Activated CD8-positive, alpha-beta memory T cell treated with anti-CD3 and anti-CD28 coated beads, Interleukin-2, amount 10 ng/mL, durations not matched to agents 7 days and 5 days (primary cell): ENCODE results near the gene UBE2C. TPM values are rescaled to one million over a fixed set of nuclear protein-coding genes. Genes with fewer than 3 reads are reported as not detected.

Experiments used
- ATAC-seq: fragments of 150-1000 bp; cut with Tn5 transposase; one replicate; pipeline ENCODE4 v1.10.0; 2021; ENCODE audit warnings: moderate library complexity
- CTCF ChIA-PET: fragments of 350-600 bp; sonication (Branson Sonifier 250); formaldehyde crosslinking; loops from one replicate; lab custom pipeline; 2021; ENCODE audit warnings: antibody characterized with exemption; lab: Charles Lee
- DNase-seq: peaks from one replicate; pipeline ENCODE4 v3.0.0-alpha.2; 2020
- H3K27ac Mint-ChIP-seq: one replicate; pipeline ENCODE4 v1.8.0; 2021; ENCODE audit warnings: mild to moderate bottlenecking, mixed read lengths
- H3K27me3 Mint-ChIP-seq: one replicate; pipeline ENCODE4 v1.8.0; 2021; ENCODE audit warnings: mixed read lengths
- H3K36me3 Mint-ChIP-seq: one replicate; pipeline ENCODE4 v1.8.0; 2021; ENCODE audit warnings: mild to moderate bottlenecking, mixed read lengths
- H3K4me1 Mint-ChIP-seq: one replicate; pipeline ENCODE4 v1.8.0; 2021; ENCODE audit warnings: mixed read lengths
- H3K4me3 Mint-ChIP-seq: one replicate; pipeline ENCODE4 v1.8.0; 2021; ENCODE audit warnings: mild to moderate bottlenecking, moderate library complexity, mixed read lengths
- H3K9me3 Mint-ChIP-seq: one replicate; pipeline ENCODE4 v1.8.0; 2022; ENCODE audit warnings: low read depth, mixed read lengths
- total RNA-seq, 2 experiments: library from RNA; stranded (reverse); gene quantifications; one replicate each; pipeline ENCODE4 v1.2.3, GENCODE V29; 2021

UBE2C gene
- total RNA-seq, 2 experiments from 2014 or later: 206 to 219 TPM

- peaks cover 33% of the 10 kb centered on the region for H3K4me1 Mint-ChIP-seq
- H3K36me3 Mint-ChIP-seq: peaks cover 58% of the 10 kb centered on the region
- no peaks in the 10 kb centered on the region for H3K9me3 Mint-ChIP-seq
- ATAC-seq: no peak
- no peak for DNase-seq
- peak overlapping the region; percentile 99 for H3K4me3 Mint-ChIP-seq
- no peaks in the 10 kb centered on the region for H3K27me3 Mint-ChIP-seq
- CTCF ChIA-PET: interaction anchor here (1.1 to 5.4 kb wide), 10 partner anchors 11 to 158 kb away, joined by 3 to 30 read pairs (median 4); partner anchors contain the start of gene PCIF1
- H3K27ac Mint-ChIP-seq: peak overlapping the region; percentile 88
These were observed 529 bp downstream of the UBE2C start for GRCh38 chr20:45813006-45813340.

GRCh38 chr20:45813489-45813888 is 1.0 kb downstream of the UBE2C start:
- H3K9me3 Mint-ChIP-seq: no peaks in the 10 kb centered on the region
- H3K27me3 Mint-ChIP-seq: no peaks in the 10 kb centered on the region
- H3K36me3 Mint-ChIP-seq: peaks cover 56% of the 10 kb centered on the region
- H3K4me3 Mint-ChIP-seq: peak overlapping the region; percentile 99
- peak overlapping the region; percentile 88 for H3K27ac Mint-ChIP-seq
- no peak for ATAC-seq
- H3K4me1 Mint-ChIP-seq: peaks cover 33% of the 10 kb centered on the region
- CTCF ChIA-PET: interaction anchor here (1.1 to 5.4 kb wide), 10 partner anchors 10 to 158 kb away, joined by 3 to 30 read pairs (median 4); partner anchors contain the start of gene PCIF1
- DNase-seq: no peak

GRCh38 chr20:45814314-45814713 is 1.9 kb downstream of the UBE2C start:
- H3K27ac Mint-ChIP-seq: no peak overlapping the region
- CTCF ChIA-PET: interaction anchor here (1.1 to 5.4 kb wide), 4 partner anchors 10 to 149 kb away, joined by 3 to 30 read pairs (median 4); no protein-coding TSS in a partner anchor
- ATAC-seq: no peak
- no peak overlapping the region for H3K4me3 Mint-ChIP-seq
- DNase-seq: no peak
- H3K9me3 Mint-ChIP-seq: no peaks in the 10 kb centered on the region
- no peaks in the 10 kb centered on the region for H3K27me3 Mint-ChIP-seq
- H3K36me3 Mint-ChIP-seq: peaks cover 54% of the 10 kb centered on the region
- H3K4me1 Mint-ChIP-seq: peaks cover 33% of the 10 kb centered on the region

GRCh38 chr20:45816951-45817350 is 4.5 kb downstream of the UBE2C start:
- ATAC-seq: no peak
- peaks cover 35% of the 10 kb centered on the region for H3K36me3 Mint-ChIP-seq
- H3K27me3 Mint-ChIP-seq: peaks cover 5% of the 10 kb centered on the region
- peaks cover 30% of the 10 kb centered on the region for H3K4me1 Mint-ChIP-seq
- CTCF ChIA-PET: interaction anchor here (5.4 kb wide), 1 partner anchor 17 kb away, joined by 30 read pairs; no protein-coding TSS in a partner anchor
- H3K27ac Mint-ChIP-seq: no peak overlapping the region
- H3K9me3 Mint-ChIP-seq: no peaks in the 10 kb centered on the region
- no peak for DNase-seq
- no peak overlapping the region for H3K4me3 Mint-ChIP-seq

- ATAC-seq: no peak
- H3K4me1 Mint-ChIP-seq: peaks cover 26% of the 10 kb centered on the region
- CTCF ChIA-PET: interaction anchor here (5.4 kb wide), 1 partner anchor 18 kb away, joined by 30 read pairs; no protein-coding TSS in a partner anchor
- H3K27ac Mint-ChIP-seq: no peak overlapping the region
- peaks cover 10% of the 10 kb centered on the region for H3K27me3 Mint-ChIP-seq
- peaks cover 35% of the 10 kb centered on the region for H3K36me3 Mint-ChIP-seq
- no peak for DNase-seq
- no peaks in the 10 kb centered on the region for H3K9me3 Mint-ChIP-seq
- no peak overlapping the region for H3K4me3 Mint-ChIP-seq
These were observed 5.1 kb downstream of the UBE2C start for GRCh38 chr20:45817376-45818194.

- CTCF ChIA-PET: interaction anchor here (1.7 kb wide), 1 partner anchor 169 kb away, joined by 5 read pairs; no protein-coding TSS in a partner anchor
- Mint-ChIP-seq H3K36me3 (peaks cover 29% of the 10 kb centered on the region), H3K27me3 (peaks cover 17% of the 10 kb centered on the region), H3K4me1 (peaks cover 26% of the 10 kb centered on the region), H3K4me3 (no peak overlapping the region), H3K27ac (no peak overlapping the region), H3K9me3 (no peaks in the 10 kb centered on the region)
- DNase-seq (no peak), ATAC-seq (no peak)
These were observed 5.8 kb downstream of the UBE2C start for GRCh38 chr20:45818239-45818638.

- ATAC-seq (no peak), DNase-seq (no peak)
- H3K4me1 Mint-ChIP-seq: peaks cover 26% of the 10 kb centered on the region
- H3K27me3 Mint-ChIP-seq: peaks cover 27% of the 10 kb centered on the region
- H3K27ac Mint-ChIP-seq: no peak overlapping the region
- CTCF ChIA-PET: interaction anchor here (1.7 kb wide), 1 partner anchor 167 kb away, joined by 5 read pairs; no protein-coding TSS in a partner anchor
- H3K4me3 Mint-ChIP-seq: no peak overlapping the region
- H3K9me3 Mint-ChIP-seq: no peaks in the 10 kb centered on the region
- H3K36me3 Mint-ChIP-seq: peaks cover 20% of the 10 kb centered on the region
These were observed 7.0 kb downstream of the UBE2C start for GRCh38 chr20:45819466-45819865.

- H3K4me3 Mint-ChIP-seq: no peak overlapping the region
- H3K27ac Mint-ChIP-seq: no peak overlapping the region
- peaks cover 31% of the 10 kb centered on the region for H3K27me3 Mint-ChIP-seq
- CTCF ChIA-PET: interaction anchor here (1.1 to 1.6 kb wide), 4 partner anchors 23 to 149 kb away, joined by 3 to 6 read pairs (median 3); partner anchors contain the start of genes CTSA and NEURL2
- peaks cover 4% of the 10 kb centered on the region for H3K36me3 Mint-ChIP-seq
- H3K4me1 Mint-ChIP-seq: peaks cover 16% of the 10 kb centered on the region
- no peaks in the 10 kb centered on the region for H3K9me3 Mint-ChIP-seq
- DNase-seq (no peak), ATAC-seq (no peak)
These were observed 9.5 kb downstream of the UBE2C start for GRCh38 chr20:45821947-45822346.

GRCh38 chr20:45822857-45823256 is 10.4 kb downstream of the UBE2C start:
- peaks cover 13% of the 10 kb centered on the region for H3K4me1 Mint-ChIP-seq
- no peaks in the 10 kb centered on the region for H3K9me3 Mint-ChIP-seq
- ATAC-seq (no peak), DNase-seq (no peak)
- CTCF ChIA-PET: interaction anchor here (1.2 to 1.8 kb wide), 4 partner anchors 24 to 148 kb away, joined by 3 to 8 read pairs (median 4); partner anchors contain the start of genes CTSA and NEURL2
- H3K36me3 Mint-ChIP-seq: no peaks in the 10 kb centered on the region
- H3K27me3 Mint-ChIP-seq: peaks cover 31% of the 10 kb centered on the region
- H3K4me3 Mint-ChIP-seq: no peak overlapping the region
- H3K27ac Mint-ChIP-seq: no peak overlapping the region

GRCh38 chr20:45823949-45824835 is 11.7 kb downstream of the UBE2C start:
- peak; percentile 65 for DNase-seq
- Mint-ChIP-seq H3K4me1 (peaks cover 13% of the 10 kb centered on the region), H3K27ac (no peak overlapping the region), H3K36me3 (no peaks in the 10 kb centered on the region), H3K27me3 (peaks cover 31% of the 10 kb centered on the region), H3K9me3 (no peaks in the 10 kb centered on the region), H3K4me3 (peak overlapping the region; percentile 59)
- CTCF ChIA-PET: interaction anchor here (0.6 to 2.1 kb wide), 16 partner anchors 10 to 189 kb away, joined by 3 to 11 read pairs (median 4); partner anchors contain the start of genes SNX21 and UBE2C
- ATAC-seq: peak; percentile 81

- no peaks in the 10 kb centered on the region for H3K9me3 Mint-ChIP-seq
- H3K4me3 Mint-ChIP-seq: no peak overlapping the region
- CTCF ChIA-PET: interaction anchor here (0.7 to 2.1 kb wide), 4 partner anchors 16 to 143 kb away, joined by 3 to 6 read pairs (median 3); partner anchors contain the start of genes CTSA and NEURL2
- H3K4me1 Mint-ChIP-seq: peaks cover 13% of the 10 kb centered on the region
- no peak for DNase-seq
- H3K27ac Mint-ChIP-seq: no peak overlapping the region
- H3K36me3 Mint-ChIP-seq: no peaks in the 10 kb centered on the region
- peaks cover 34% of the 10 kb centered on the region for H3K27me3 Mint-ChIP-seq
- no peak for ATAC-seq
These were observed 14.1 kb downstream of the UBE2C start for GRCh38 chr20:45826381-45827019.

- no peak for ATAC-seq
- Mint-ChIP-seq H3K27ac (no peak within 1 kb of the TSS), H3K36me3 (no peaks in the 10 kb centered on the region), H3K27me3 (peaks cover 29% of the 10 kb centered on the region), H3K4me1 (peaks cover 13% of the 10 kb centered on the region), H3K9me3 (no peaks in the 10 kb centered on the region), H3K4me3 (no peak within 1 kb of the TSS)
- CTCF ChIA-PET: interaction anchor here (1.1 to 2.1 kb wide), 2 partner anchors 28 to 62 kb away, joined by 3 to 6 read pairs; no protein-coding TSS in a partner anchor
- no peak for DNase-seq
These were observed 14.7 kb downstream of the UBE2C start, which contains the start of gene TNNC2 for GRCh38 chr20:45827030-45827652. Gene TNNC2 (minus strand): TSS chr20:45827312. CDS start chr20:45827248, 64 bp downstream.
